ENCODE results near the gene FPR2.

DNA sequence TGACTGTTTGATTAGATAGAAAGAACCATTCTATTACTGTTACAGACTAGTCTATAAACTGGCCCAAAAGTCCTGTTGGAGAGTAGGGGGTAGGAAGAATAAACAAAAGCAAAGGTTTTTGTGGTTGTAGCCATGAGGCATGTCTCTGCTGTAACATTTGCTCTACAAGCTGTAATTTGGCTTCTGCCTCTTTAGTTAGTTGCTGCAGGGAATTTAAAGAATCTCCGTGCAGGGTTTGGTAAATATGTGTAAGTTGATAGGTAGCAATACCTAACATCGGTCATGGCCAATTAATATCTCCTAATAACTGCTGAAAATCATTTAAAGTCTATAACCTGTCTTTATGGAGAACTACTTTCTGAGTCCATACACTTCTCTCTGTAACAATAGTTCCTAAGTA lies 46.9 kb downstream of the FPR2 start:
- TF ChIP-seq, protein P1, sequence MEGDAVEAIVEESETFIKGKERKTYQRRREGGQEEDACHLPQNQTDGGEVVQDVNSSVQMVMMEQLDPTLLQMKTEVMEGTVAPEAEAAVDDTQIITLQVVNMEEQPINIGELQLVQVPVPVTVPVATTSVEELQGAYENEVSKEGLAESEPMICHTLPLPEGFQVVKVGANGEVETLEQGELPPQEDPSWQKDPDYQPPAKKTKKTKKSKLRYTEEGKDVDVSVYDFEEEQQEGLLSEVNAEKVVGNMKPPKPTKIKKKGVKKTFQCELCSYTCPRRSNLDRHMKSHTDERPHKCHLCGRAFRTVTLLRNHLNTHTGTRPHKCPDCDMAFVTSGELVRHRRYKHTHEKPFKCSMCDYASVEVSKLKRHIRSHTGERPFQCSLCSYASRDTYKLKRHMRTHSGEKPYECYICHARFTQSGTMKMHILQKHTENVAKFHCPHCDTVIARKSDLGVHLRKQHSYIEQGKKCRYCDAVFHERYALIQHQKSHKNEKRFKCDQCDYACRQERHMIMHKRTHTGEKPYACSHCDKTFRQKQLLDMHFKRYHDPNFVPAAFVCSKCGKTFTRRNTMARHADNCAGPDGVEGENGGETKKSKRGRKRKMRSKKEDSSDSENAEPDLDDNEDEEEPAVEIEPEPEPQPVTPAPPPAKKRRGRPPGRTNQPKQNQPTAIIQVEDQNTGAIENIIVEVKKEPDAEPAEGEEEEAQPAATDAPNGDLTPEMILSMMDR (IDR thresholded peaks at IDR 0.05): no peak
- TF ChIP-seq POLR2A (IDR thresholded peaks at IDR 0.05): no peak
- TF ChIP-seq POLR2AphosphoS5 (IDR thresholded peaks at IDR 0.05): no peak
